ENCODE measurements around the gene FNDC11.

Gene FNDC11

DNA sequence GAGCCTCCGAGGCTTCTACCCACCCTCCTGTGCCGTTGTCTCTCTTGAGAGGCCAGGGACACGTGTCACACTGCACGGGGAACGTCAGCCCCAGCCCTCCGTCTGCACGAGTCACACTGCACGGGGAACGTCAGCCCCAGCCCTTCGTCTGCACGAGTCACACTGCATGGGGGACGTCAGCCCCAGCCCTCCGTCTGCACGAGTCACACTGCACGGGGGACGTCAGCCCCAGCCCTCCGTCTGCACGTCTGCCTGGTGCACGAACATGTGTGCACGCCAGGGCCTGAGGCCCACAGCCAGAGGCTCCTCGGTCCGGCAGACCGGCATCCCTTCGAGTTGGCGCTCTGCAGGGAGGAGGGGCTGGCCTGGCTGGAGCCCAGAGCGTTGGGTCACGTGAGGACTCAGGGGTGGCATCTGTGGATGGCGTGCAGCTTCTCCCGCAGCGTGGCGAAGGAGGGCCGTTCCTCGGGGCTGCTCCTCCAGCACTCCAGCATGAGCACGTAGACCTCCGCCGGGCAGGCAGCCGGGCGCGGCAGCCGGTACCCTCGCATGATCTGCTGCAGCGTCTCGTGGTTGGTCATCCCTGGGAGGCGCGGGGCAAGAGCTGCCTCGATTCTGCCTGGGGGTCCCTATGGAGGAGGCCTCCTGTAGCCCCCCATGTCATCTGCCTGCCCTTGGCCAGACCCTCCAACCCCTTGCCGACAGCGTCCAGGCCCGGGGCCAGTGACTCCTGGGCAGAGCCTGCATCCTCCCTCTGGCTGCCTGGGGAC lies 13.4 kb upstream of the FNDC11 start:
- no peak for DNase-seq

DNA sequence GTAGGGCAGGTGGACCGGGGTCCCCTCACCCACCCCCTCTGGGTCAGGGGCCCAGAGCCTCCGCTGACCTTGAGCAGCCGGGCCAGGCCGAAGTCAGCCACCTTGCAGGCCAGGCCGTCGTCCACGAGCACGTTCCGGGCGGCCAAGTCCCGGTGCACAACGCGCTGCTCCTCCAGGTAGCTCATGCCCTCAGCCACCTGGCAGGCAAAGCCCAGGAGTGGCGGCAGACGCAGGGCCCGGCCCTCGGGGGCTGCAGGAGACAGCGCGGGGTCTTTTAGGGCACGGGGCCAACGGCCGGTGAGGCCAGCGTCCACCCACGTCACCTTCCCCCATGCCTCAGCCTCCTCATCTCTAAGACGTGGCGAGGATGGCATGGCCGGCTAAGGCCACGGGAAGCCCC lies 12.6 kb upstream of the FNDC11 start:
- no peak for DNase-seq

DNA sequence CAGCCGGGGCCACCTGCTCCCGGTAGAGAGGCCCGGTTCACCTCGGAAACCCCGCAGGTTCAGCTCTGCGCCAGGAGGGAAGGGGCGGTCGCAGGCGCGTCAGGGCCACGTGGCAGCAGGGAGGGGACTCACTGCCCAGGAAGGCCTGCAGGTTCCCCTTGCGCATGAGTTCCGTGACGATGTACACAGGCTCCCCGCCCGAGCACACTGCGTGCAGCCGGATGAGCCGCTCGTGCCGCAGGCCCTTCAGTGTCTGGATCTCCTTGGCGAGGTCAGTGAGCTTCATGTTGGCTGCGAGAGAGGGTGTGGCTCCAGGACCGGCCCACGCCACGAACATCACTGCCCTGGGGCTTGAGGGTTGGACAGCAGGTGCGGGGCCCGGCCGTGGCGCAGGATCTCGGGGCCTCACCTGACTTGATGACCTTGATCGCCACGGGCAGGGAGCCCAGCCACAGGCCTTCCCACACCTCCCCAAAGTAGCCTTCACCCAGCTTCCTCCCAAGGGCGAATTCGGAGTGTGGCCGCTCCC lies 11.9 kb upstream of the FNDC11 start:
- DNase-seq: no peak

DNA sequence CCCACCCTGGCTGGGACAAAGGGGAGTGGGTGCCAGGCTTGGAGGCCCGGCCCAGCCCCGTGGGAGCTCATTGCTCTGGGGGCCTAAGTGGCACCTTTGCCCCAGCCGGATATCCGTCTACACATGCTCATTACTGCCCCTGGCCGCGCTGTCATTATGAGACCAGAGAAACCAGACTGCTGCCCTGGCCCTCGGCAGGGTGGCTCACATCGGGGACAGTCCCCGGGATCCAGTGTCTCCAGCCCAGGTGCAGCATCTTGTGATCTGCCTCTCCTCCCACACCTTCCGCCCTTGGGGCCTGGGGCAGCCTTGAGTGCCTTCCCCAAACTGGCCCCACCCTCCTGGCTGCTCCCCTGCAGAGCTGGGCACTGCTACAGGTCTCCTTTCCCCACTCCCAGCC lies 11.3 kb upstream of the FNDC11 start:
- DNase-seq: no peak

DNA sequence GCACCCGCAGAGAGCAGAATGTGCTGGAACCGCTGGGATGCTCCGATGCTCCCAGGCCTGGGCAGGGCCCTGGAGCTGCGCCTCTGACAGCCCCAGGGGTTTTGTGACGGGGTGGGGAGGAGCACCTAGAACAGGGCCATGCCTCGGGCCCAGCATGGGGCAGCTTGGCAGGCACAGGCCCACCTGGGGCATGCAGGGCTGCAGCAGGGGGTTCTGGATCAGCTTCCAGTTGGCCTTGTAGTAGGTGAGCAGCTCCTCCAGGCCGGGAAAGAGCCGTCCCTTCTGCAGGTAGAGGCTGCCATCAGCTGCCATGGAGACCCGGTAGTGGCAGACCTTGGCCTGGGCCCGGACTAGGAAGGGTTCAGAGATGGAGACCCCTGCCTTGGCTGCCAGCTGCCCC lies 10.8 kb upstream of the FNDC11 start:
- DNase-seq: no peak

DNA sequence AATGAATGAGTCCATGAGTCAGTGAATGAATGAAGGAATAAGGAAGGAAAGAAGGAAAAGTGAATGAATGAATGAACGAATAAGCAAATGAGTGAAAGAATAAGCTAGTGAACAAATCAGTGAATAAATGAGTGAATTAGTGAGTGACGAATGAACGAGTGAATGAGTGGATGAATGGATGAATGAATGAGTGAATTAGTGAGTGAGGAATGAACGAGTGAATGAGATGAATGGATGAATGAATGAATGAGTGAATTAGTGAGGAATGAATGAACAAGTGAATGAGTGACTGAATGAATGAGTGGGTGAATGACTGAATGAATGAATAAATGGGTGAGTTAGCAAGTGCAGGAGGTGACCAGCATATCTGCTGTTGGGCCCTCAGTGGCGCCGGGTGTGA lies 10.2 kb upstream of the FNDC11 start:
- DNase-seq: no peak

DNA sequence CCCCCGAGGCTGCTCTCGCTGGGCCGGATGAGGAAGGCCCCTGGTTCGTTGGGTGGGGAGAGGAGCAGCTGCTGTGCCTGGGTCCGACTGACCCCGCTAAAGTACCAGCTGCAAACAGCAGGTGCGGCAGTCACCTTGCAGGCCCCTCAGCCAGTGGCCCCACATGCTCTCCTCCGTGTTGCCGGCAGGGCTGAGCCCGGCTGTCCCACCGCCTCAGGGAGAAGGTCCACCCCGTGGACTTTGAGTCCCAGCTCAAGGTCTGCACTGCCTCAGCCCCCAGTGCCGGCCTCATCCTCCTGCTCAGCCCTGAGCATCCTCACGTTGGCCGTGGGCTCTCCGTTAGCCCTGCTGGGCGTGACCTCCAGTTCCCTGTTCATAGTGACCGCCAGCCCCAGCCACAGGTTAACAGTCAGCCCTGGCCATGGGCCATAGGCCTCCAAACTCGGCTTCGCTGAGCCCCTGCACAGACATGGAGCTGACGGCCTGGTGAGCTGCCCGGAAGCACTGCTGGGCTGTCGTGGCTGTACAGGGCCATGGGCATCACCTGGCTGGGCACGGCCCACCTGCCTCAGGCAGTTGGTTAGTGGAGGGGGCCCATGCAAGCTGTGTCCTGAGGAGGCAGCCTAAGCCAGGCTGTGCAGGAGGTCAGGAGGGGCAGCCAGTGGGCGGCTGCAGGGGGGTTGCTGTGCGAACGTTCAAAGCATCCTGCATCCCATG lies 9.6 kb upstream of the FNDC11 start:
- no peak for DNase-seq

DNA sequence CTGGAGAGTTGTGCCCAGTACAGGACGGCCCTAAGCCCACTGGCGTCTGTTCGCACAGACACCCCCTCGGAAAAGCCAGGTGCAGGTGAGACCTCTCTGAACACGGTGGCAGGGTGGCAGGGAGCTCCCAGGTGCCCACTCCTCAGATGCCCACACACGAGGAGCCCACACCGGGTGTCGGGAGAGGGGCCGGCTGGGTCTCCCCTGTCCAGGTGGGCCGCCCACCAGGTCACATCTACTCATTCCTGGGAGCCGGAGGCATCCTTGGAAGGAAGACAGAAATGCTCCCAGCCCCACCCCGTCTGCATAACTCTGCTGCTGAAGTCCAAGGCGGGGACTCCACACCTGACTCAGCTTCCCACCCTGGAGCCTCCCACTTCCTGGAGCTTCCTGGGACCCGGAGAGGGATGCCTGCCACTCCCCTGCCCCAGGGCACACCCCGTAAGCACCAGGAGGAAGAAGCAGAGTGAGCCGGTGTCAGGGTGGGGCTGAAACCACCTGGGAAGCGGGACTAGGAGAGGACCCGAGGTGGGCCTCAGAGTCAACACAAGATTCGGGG lies 8.9 kb upstream of the FNDC11 start:
- DNase-seq: no peak

DNA sequence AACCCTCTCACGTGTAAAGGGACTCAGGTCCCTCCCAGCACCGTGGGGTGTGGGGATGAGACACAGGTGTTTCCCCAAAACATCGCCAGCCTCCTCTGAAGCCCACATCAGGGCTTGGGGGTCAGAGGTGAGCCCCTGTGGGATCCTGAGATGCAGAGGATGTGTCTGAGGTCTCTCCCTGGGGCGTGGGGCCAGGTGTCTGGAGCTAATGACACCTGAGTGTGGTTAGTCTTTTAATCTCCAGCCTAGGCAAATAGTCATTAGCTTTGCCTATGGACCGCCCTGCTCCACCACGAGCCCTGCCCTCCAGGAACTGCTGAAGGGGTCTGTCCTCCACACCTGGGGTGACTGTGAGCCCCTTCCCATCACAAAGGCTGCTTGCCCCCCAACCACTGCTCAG lies 8.1 kb upstream of the FNDC11 start:
- no peak for DNase-seq

DNA sequence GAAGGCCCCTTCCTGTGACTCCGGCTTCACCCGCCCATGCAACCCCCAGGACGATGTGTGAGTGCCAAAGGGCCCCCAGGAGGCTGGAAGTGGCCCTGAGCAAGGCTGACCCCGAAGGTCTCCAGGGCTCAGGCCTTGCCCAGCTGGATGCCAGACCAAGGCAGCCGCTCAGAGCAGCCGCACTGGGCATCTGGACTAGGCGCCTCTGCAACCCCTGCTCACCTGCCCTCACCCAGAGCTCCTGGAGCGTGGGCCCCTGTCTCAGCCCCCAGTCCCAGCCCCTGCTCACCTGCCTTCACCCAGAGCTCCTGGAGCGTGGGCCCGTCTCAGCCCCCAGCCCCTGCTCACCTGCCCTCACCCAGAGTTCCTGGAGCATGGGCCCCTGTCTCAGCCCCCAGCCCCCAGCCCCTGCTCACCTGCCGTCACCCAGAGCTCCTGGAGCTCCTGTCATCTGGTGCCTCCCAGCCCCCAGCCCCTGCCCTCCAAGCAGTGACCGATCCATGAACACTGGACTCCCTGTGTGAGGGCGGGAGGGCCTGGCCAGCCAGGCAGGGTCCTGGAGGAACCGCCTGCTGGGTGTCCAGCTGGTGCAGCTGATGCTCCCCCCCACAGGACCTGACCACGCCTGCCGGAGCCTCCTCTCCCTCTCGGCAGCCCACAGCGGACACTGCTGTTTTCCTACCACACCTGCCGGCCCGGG lies 7.6 kb upstream of the FNDC11 start:
- DNase-seq: no peak

DNA sequence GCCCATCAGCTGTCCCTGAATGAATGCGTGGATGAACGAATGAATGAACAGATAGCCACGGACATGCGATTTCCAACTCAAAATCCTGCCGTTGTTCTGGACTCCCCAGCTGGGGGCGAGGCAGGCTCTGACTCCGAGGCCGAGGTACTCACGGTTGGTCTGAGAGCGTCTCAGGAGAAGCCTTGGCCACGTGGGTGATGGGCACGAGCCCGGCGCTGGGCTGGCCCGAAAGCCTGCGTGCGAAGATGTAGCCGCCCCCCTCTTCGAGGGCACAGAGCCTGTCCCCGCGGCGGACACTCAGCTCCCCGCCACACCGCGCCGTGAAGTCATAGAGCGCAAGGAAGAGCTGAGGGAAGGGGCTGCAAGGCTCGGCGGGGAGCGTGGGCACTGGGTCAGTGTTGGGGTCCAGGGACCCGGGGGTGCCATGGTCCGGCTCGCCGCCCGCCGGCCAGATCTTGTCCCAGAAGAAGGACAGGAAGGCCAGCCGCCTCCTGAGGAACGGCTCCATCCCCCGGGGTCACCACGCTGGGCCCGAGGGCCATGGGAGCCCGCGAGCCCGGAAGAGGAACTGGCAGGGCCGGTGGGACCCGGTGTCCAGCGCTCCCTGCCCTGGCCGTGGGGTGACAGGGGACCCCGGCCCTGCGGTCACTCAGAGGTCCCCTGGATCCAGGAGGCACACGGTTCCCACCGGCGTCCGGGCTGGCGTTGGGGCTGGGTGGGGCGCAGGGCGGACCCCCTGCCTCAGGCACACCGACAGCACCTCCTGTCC lies 6.8 kb upstream of the FNDC11 start:
- DNase-seq: no peak

DNA sequence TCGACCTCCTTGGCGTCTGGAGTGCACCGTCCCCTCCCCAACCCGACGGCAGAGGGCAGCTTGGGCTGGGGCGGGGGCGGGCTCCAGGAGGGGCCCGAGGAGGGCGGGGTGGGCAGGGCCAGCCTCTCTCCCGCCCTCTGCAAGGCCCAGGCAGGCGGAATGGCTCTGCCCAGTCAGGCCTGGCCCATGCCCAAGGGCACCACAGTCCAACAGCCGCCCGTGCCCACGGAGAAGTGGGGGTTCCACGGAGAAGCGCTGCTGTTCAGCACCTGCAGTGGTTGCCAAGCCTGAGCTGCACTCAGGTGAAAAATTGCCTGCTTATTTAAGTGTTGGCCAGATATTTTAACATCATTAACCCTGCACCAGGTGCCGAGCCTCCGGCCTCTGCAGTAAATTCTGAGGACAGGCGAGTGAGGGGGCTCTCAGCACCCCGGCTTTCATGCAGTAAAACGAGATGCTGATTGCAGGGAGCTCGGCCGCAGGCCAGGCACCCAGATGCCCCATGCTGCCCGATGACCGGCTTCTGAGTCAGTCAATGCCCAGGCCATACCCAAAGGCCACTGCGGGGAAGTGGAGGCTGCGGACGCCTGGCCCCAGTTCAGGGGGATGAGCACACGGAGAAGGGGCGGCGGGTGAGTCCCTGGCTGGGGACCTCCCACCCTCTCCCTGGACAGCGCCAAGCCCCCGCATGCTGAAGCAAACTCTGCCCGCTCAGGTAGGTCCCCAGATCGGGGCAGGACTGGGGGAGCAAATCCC lies 6.1 kb upstream of the FNDC11 start, which contains the start of gene SRMS:
TSS of gene SRMS (minus strand) at position 25 of the 756 bp plus-strand sequence. CDS start 286 bp downstream, outside the sequence.
- no peak for DNase-seq

DNA sequence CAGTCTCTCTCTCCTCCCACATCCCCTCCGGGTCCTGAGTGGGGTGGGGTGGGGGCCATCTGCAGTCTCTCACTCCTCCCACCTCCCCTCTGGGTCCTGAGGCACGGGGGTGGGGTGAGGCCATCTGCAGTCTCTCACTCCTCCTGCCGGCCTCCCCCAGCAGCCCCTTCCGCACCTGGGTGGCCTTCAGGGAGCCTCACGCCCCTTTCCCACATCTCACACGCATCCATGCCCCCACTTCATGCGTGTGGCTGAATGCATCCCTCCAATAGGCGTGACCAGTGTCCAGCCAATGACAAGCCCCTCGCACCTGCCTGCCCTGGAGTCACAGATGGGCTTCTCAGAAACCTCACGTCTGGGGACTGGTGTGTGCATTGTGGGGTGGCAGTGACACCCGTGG lies 5.4 kb upstream of the FNDC11 start:
- no peak for DNase-seq

DNA sequence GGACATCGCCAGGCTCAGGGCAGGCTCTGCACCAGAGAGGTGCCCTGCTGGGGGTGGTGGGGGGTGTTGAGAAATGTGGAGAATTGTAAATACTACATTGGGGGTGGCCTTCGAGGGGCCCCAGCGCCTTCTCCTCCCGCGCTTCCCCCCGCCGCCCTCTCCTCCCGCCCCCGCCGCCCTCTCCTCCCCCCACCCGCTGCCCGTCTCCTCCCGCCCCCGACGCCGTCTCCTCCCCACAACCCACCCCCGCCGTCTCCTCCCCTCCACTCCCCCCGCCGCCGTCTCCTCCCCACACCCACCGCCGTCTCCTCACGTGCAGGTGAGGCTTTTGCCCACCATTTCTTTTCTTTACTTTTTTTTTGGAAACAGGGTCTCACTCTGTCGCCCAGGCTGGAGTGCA lies 4.9 kb upstream of the FNDC11 start:
- no peak for DNase-seq

DNA sequence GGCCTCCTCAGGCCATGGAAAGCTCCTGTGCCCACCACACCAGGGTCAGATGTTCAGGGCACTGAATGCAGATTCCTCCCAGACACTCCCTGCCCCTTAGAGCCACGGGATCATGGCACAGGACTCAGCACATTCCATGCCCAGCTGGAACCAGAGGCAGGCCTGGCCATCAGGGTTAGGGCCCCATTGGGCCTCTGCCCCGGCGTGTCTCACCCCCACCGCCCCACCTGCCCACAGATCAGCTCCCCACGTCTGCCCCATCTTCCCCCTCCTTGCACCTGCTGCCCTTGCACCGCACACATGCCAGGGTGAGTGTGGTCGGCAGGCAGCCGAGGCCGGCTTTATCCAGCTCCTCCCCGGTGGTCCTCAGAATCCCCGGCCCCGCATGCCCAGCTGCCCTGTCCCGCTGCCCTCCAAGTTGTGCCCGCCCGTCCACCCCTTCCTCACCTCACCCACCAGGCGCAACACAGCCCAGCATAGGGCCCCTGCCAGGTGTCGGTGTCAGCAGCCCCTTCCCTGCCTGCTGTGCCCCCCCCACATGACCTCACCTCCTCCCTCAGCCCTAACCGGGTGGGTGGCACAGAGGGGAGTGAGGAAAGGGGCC lies 4.2 kb upstream of the FNDC11 start:
- DNase-seq: no peak

DNA sequence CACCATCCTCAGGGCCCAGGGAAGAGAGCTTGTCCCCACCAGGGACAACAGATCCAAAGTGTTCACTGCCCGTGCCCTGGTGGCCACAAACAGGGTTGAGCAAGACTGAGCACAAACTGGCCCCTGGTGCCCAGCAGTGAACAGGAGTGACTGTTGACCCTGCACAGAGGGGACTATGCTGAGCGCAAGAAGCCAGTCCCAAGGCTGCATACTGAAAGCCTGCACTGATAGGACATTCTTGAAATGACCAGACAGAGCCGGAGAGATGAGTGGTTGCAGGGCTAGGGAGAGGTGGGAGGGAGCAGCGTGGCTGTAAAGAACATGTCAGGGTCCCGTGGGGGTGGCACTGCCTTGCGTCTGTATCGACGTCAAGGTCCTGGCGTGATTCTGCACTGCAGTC lies 2.9 kb upstream of the FNDC11 start:
- no peak for DNase-seq

DNA sequence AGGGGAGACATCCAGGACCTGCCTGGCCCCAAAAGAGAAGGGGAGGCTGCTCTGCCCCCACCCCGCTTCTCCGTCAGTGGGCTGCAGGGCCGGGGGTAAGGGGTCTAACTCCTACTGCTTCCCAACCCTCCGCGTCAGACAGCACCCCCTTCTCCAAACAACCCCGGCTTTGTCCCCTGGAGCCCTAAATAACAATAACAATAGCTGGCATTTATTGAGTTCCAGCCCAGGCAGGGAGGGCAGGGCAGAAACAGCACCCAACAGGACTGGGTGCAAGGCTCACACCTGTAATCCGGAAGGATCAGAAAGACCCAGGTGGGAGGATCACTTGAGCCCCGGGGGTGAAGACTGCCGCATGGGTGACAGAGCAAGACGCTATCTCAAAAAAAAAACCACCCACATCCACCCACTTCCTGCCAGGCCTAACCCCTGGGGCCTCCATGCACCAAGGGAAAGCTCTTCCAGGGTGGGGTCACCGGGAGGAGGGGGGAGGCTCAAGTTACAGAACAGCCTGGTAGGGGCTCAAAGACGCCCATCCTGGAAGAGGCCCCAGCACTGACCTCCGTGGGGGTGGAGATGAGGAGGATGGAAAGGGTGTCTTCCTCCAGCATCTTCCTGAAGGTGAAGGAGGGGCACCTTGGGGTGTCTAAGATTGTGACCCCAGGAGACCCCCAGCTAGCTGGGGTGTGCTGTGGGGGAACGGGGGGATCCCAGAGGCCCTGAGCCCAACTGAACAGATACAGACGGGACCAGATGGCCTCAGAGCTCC lies 1.3 kb upstream of the FNDC11 start:
- DNase-seq: no peak

DNA sequence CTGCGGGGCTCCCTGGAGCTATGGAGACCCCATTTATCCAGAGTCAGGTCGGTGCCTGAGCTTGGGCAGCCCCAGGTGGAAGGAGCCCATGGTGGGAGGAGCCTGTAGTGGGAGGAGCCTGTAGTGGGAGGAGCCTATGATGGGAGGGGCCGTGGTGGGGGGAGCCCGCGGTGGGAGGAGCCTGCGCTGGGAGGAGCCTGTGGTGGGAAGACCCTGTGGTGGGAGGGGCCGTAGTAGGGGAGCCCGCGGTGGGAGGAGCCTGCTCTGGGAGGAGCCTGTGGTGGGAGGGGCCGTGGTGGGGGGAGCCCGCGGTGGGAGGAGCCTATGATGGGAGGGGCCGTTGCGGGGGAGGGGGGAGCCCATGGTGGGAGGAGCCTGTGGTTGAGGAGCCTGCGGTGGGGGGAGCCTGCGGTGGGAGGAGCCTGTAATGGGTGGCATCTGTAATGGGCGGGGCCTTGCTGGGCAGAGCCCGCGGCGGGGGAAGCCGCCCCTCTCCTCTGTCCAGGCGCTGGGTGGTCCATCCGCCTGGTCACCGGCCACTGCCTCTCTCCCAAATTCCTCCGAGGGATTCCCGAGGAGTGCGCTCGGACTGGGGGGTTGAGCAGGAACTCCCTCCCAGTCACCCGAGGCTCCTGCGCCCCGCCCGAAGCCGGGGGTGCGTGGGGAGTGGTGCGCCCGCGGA lies 567 bp upstream of the FNDC11 start:
- no peak for DNase-seq

DNA sequence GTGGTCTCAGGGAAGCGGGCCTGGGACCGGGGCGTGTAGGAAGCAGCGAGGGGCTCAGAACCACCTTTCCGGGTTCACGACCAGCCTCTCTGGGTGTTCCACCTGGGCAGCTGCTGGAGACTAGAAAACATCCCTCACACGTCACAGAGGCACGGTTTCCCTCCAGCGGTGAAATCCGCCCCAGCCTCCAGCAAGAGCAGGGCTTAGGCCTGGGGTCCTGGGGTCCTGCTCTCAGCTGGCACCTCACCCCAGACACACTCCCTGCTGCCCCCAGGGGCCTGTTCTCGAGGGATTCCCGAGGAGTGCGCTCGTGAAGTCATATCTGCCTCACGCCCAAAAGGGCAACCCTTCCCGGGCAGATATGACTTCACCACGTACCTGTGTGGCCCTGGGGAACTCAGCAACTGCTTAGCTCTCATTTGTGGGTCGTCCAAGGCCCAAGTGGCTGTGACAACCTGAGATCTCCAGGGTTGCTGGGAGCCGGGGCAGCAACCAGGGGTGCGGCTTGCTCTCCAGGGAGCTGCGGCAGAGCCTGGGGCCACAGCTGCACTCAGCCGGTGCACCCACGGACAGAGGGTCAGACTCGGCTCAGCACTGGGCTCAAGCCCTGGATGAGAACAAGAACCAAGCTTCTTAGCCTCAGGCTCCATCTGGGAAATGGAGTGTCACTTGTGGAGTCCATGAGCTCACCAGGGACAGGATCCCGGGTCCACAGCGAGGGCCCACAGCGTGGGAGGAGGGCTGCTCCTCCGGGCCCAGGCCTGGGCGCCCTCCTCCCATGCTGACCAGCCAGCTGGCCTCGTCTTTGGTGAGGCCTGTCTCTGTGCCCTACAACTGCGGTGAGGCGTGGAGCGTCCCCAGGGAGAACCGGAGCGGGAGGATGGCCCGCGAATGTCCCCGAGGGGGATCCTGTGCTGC lies 661 bp downstream of the FNDC11 start:
- no peak for DNase-seq

Measured in NCI-H524 treated with DMSO at 0.1 percent for 48 hours (cell line).